Testis (tissue), 2 donors: ENCODE data around the gene LCE2A.

Experiments used
- POLR2A ChIP-seq: fragments of 450-650 bp; IDR thresholded peaks from one replicate; pipeline ENCODE4 v1.6.1; 2017; ENCODE audit warnings: antibody characterized with exemption, mild to moderate bottlenecking, moderate library complexity
- TF ChIP-seq, protein P1 (sequence below), 3 experiments: fragments of 450-650 bp in 2 of 3; fragments of 200-600 bp in 1 of 3; sonication (generic) in 1 of 3; IDR thresholded peaks; one replicate each; pipeline ENCODE4 v1.5.1; 2016 to 2019; ENCODE audit warnings: antibody characterized with exemption in 3 of 3, mild to moderate bottlenecking in 2 of 3, moderate library complexity in 1 of 3

DNA sequence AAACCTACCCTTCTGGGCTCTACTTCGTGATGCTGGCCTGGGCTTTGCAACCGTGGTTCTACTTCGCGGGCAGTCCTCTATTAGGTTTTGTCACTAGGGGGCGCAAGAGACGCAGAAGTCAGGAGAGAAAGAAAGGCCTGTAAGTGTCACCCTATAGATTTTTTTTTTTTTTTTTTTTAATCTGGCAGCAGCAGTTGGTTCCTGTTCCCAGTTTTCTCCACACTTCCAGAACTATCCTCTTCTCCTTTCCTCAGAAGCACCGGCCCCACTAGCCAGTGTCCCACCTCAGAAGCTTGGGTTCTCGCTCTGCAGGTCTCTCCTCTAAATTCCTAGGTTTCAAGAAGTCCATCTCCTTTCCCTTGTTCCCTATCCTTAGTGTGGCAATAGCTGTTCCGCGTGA, 44.0 kb upstream of the LCE2A start:
- TF ChIP-seq, protein P1, sequence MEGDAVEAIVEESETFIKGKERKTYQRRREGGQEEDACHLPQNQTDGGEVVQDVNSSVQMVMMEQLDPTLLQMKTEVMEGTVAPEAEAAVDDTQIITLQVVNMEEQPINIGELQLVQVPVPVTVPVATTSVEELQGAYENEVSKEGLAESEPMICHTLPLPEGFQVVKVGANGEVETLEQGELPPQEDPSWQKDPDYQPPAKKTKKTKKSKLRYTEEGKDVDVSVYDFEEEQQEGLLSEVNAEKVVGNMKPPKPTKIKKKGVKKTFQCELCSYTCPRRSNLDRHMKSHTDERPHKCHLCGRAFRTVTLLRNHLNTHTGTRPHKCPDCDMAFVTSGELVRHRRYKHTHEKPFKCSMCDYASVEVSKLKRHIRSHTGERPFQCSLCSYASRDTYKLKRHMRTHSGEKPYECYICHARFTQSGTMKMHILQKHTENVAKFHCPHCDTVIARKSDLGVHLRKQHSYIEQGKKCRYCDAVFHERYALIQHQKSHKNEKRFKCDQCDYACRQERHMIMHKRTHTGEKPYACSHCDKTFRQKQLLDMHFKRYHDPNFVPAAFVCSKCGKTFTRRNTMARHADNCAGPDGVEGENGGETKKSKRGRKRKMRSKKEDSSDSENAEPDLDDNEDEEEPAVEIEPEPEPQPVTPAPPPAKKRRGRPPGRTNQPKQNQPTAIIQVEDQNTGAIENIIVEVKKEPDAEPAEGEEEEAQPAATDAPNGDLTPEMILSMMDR (IDR thresholded peaks at IDR 0.05) = peak in 2 of 3 experiments; percentile 38 to 69
- no peak for TF ChIP-seq POLR2A
